ENCODE data around the gene POLD3. TPM values are rescaled to one million over a fixed set of nuclear protein-coding genes. Genes with fewer than 3 reads are reported as not detected.

POLD3 gene
- 13.6 TPM for polyA plus RNA-seq (ENCODE audit: insufficient read length)

GRCh38 chr11:74592441-74593362 is at the start of gene POLD3:
TSS of gene POLD3 (plus strand) at chr11:74592582. CDS start at chr11:74592659, 77 bp downstream.
- DNase-seq: peak; percentile 94

GRCh38 chr11:74543991-74544390 is 48.4 kb upstream of the POLD3 start:
- no peak for DNase-seq

- DNase-seq: no peak
Observed at GRCh38 chr11:74546752-74547151, 45.6 kb upstream of the POLD3 start.

- no peak for DNase-seq
Observed at GRCh38 chr11:74550991-74551753, 41.2 kb upstream of the POLD3 start.

- no peak for DNase-seq
Observed at GRCh38 chr11:74551754-74552145, 40.6 kb upstream of the POLD3 start.

- DNase-seq: no peak
Observed at GRCh38 chr11:74557526-74557925, 34.9 kb upstream of the POLD3 start.

- no peak for DNase-seq
Observed at GRCh38 chr11:74559110-74559933, 33.1 kb upstream of the POLD3 start.

GRCh38 chr11:74559934-74560309 is 32.5 kb upstream of the POLD3 start:
- no peak for DNase-seq

GRCh38 chr11:74566146-74566960 is 26.0 kb upstream of the POLD3 start:
- DNase-seq: no peak

GRCh38 chr11:74568028-74568427 is 24.4 kb upstream of the POLD3 start:
- DNase-seq: no peak

- DNase-seq: peak; percentile 34
Observed at GRCh38 chr11:74570266-74571061, 21.9 kb upstream of the POLD3 start.

- DNase-seq: no peak
Observed at GRCh38 chr11:74571062-74571399, 21.4 kb upstream of the POLD3 start.

- no peak for DNase-seq
Observed at GRCh38 chr11:74572349-74572748, 20.0 kb upstream of the POLD3 start.

- DNase-seq: no peak
Observed at GRCh38 chr11:74574563-74574962, 17.8 kb upstream of the POLD3 start.

GRCh38 chr11:74575999-74576398 is 16.4 kb upstream of the POLD3 start:
- DNase-seq: no peak

GRCh38 chr11:74577181-74577580 is 15.2 kb upstream of the POLD3 start:
- no peak for DNase-seq

GRCh38 chr11:74577624-74578396 is 14.6 kb upstream of the POLD3 start:
- DNase-seq: no peak

- DNase-seq: no peak
Observed at GRCh38 chr11:74579577-74580270, 12.7 kb upstream of the POLD3 start.

- DNase-seq: no peak
Observed at GRCh38 chr11:74581954-74582547, 10.3 kb upstream of the POLD3 start.

Measured in hindlimb muscle (tissue), 1 donor.